HL-60 (cell line): ENCODE measurements around the gene SGSM1.

Experiments used
- DNase-seq, 2 experiments: peaks; one replicate each; pipeline ENCODE4 v3.0.0-alpha.2; 2010 to 2020; ENCODE audit warnings: low read depth in 1 of 2, low spot score in 1 of 2
- H3K27ac ChIP-seq: fragments of 250-450 bp; sonication (Bioruptor Pico); replicated peaks from 2 replicates; pipeline ENCODE4 v1.5.1; 2020; ENCODE audit warnings: mild to moderate bottlenecking, moderate library complexity
- H3K27me3 ChIP-seq: fragments of 250-450 bp; sonication (Bioruptor Pico); 2 replicates; pipeline ENCODE4 v1.5.1; 2021; ENCODE audit warnings: mild to moderate bottlenecking, moderate library complexity; ENCODE audit not compliant: insufficient read depth, poor library complexity, severe bottlenecking
- H3K4me3 ChIP-seq: replicated peaks from 2 replicates; pipeline ENCODE4 v1.5.1; 2011; ENCODE audit warnings: mild to moderate bottlenecking, control low read depth, low read length; ENCODE audit not compliant: insufficient read depth
- CTCF ChIP-seq: IDR thresholded peaks from one replicate; pipeline ENCODE4 v1.5.1; 2011; ENCODE audit warnings: low read length, control low read depth, inconsistent platforms; ENCODE audit not compliant: insufficient read depth
- GABPA ChIP-seq: IDR thresholded peaks from 2 replicates; pipeline ENCODE4 v1.6.1; 2012; ENCODE audit warnings: low read depth
- POLR2AphosphoS5 ChIP-seq: IDR thresholded peaks from 2 replicates; pipeline ENCODE4 v1.6.1; 2012; ENCODE audit warnings: low read depth
- REST ChIP-seq: IDR thresholded peaks from 2 replicates; pipeline ENCODE4 v1.6.1; 2012; ENCODE audit warnings: low read depth; ENCODE audit not compliant: insufficient replicate concordance
- SPI1 ChIP-seq: IDR thresholded peaks from 2 replicates; pipeline ENCODE4 v1.6.1; 2012; ENCODE audit warnings: low read depth, mild to moderate bottlenecking, borderline replicate concordance

SGSM1 gene

DNA sequence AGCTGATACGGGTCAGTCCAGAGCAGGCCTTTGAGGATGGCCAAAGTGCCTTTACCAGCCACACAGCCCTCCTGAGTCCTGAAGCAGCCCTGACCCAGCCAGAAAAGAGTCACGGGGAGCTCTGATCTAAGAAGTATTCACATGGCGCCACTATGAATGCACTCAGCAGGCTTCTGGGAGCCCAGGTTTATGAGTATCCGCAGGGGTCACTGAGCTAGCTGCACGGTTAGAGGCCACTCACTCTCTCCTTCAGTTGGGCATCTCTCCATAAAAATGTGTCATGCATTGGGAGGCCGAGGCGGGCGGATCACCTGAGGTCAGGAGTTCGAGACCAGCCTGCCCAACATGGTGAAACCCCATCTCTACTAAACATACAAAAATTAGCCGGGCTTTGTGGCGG is 156.8 kb downstream of the SGSM1 start:
- H3K27ac ChIP-seq, result no peak overlapping the region
- no peak overlapping the region for H3K4me3 ChIP-seq
- H3K27me3 ChIP-seq, result no peaks in the 10 kb centered on the region
- DNase-seq, result no peak
- TF ChIP-seq GABPA, result no peak
- no peak for TF ChIP-seq REST
- no peak for TF ChIP-seq CTCF
- TF ChIP-seq SPI1, result no peak
- no peak for TF ChIP-seq POLR2AphosphoS5

GRCh38 chr22:24964441-24964840 is 158.4 kb downstream of the SGSM1 start:
- no peak for DNase-seq
- no peak overlapping the region for H3K27ac ChIP-seq

More at GRCh38 chr22:24964441-24964840, 158.4 kb downstream of the SGSM1 start:
- H3K4me3 ChIP-seq, result no peak overlapping the region
- no peak for TF ChIP-seq CTCF
- TF ChIP-seq SPI1, result no peak
- no peak for TF ChIP-seq GABPA
- TF ChIP-seq REST, result no peak
- TF ChIP-seq POLR2AphosphoS5, result no peak
- no peaks in the 10 kb centered on the region for H3K27me3 ChIP-seq
